Activated CD4-positive, alpha-beta T cell treated with anti-CD3 and anti-CD28 coated beads for 24 hours (primary cell): ENCODE measurements around the gene TLR8.
"Not testable (repeated sequence)": the region's sequence is repeated elsewhere in the genome, so short reads cannot be mapped to it uniquely, and the experiment has no call there.

ENCODE experiments used
- DNase-seq, 2 donors: peaks; one replicate each; pipeline ENCODE4 v3.0.0-alpha.2; 2020; ENCODE audit warnings: low read depth in 2 of 2

The TLR8 gene

GRCh38 chrX:12896935-12897334 lies 9.5 kb upstream of the TLR8 start:
- DNase-seq: no peak

- no peak for DNase-seq
These were observed 8.3 kb upstream of the TLR8 start for GRCh38 chrX:12898073-12898472.

GRCh38 chrX:12899506-12899905 lies 6.9 kb upstream of the TLR8 start:
- no peak for DNase-seq

GRCh38 chrX:12901486-12901885 lies 4.9 kb upstream of the TLR8 start:
- peak; percentile 59 to 60 for DNase-seq

GRCh38 chrX:12903646-12904045 lies 2.8 kb upstream of the TLR8 start:
- no peak for DNase-seq

- DNase-seq: no peak
These were observed 4.2 kb downstream of the TLR8 start for GRCh38 chrX:12910423-12911121.

GRCh38 chrX:12911122-12911470 lies 4.7 kb downstream of the TLR8 start:
- no peak for DNase-seq

GRCh38 chrX:12912791-12913482 lies 6.5 kb downstream of the TLR8 start:
- no peak for DNase-seq

GRCh38 chrX:12917753-12918152 lies 11.3 kb downstream of the TLR8 start:
- DNase-seq: no peak

- DNase-seq: no peak
These were observed 12.6 kb downstream of the TLR8 start for GRCh38 chrX:12919051-12919450.

GRCh38 chrX:12919620-12920019 lies 13.2 kb downstream of the TLR8 start:
- no peak for DNase-seq

- no peak for DNase-seq
These were observed 14.6 kb downstream of the TLR8 start for GRCh38 chrX:12920990-12921389.

GRCh38 chrX:12921886-12922598 lies 15.6 kb downstream of the TLR8 start:
- no peak for DNase-seq

- no peak for DNase-seq
These were observed 16.1 kb downstream of the TLR8 start for GRCh38 chrX:12922599-12922919.

- DNase-seq: no peak
These were observed 23.3 kb downstream of the TLR8 start for GRCh38 chrX:12929701-12930100.

GRCh38 chrX:12930150-12930549 lies 23.7 kb downstream of the TLR8 start:
- no peak for DNase-seq

- DNase-seq: no peak
These were observed 25.8 kb downstream of the TLR8 start for GRCh38 chrX:12932244-12932643.

- DNase-seq: no peak
These were observed 28.4 kb downstream of the TLR8 start for GRCh38 chrX:12934850-12935249.

GRCh38 chrX:12936947-12937346 lies 30.5 kb downstream of the TLR8 start:
- DNase-seq: no peak

GRCh38 chrX:12940471-12940870 lies 34.1 kb downstream of the TLR8 start:
- not testable (repeated sequence) for DNase-seq

- DNase-seq: not testable (repeated sequence)
These were observed 37.2 kb downstream of the TLR8 start for GRCh38 chrX:12943592-12943991.

GRCh38 chrX:12944452-12944851 lies 38.0 kb downstream of the TLR8 start:
- DNase-seq: not testable (repeated sequence)

- no peak for DNase-seq
These were observed 39.1 kb downstream of the TLR8 start for GRCh38 chrX:12945494-12945893.
